ENCODE results near the gene SRI. TPM values are rescaled to one million over a fixed set of nuclear protein-coding genes. Genes with fewer than 3 reads are reported as not detected.

SRI gene
- total RNA-seq, 1 donor = 40.0 TPM

DNA sequence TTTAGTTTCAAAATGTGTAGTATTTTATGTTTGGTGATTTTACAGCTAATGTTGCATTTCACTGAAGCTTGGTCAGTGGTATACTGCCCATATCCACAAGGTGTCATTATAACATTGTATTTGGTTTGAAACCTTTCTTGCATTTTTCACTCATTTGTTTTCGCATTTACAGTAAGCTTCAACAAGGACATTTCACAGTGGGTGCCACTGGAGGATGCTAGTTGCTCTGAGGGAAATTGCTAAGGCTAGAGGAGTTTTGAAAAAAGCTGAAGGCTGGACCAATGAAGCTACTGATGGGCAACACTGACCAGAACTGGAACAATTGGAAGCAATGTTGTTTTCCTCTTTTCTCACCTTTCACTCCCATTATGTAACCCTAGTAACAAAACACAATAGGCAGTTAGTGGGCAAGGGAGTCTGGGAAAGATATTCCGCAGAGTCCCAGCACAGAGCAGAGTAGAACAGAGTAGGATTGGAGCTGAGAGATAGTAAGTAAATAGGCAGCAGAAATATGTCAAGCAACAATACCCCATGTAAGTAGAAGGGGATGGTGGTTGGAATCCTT, 23.6 kb upstream of the SRI start:
- Histone ChIP-seq H3K9me3 (ENCODE audit: low read depth, low read length) (no peaks in the 10 kb centered on the region), H3K4me3 (ENCODE audit: low read length) (no peak overlapping the region), H3K27me3 (ENCODE audit: insufficient read depth, low read length) (peaks cover 3% of the 10 kb centered on the region), H3K4me1 (ENCODE audit: insufficient read depth, low read length) (no peaks in the 10 kb centered on the region)

DNA sequence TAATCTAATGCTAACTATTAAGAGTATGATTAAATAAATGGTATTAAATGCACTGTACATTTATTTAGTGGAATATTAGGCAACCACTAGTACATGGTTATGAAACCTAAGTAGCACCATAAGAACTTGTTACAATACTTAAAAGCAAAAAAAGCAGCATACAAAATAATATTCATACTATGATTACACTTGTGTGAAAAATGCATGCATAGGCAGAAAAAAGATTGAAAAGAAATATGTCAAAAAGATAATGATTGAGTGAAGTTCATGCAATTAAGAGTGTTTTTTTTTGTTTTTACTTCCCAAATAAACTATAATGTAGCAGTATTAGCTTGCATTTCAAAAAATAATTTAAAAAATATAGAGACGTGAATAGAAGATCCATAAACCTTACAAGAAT, 20.0 kb upstream of the SRI start:
- no peaks in the 10 kb centered on the region for H3K9me3 ChIP-seq (ENCODE audit: low read depth, low read length)
- H3K4me1 ChIP-seq (ENCODE audit: insufficient read depth, low read length) = no peaks in the 10 kb centered on the region
- no peak overlapping the region for H3K4me3 ChIP-seq (ENCODE audit: low read length)
- H3K27me3 ChIP-seq (ENCODE audit: insufficient read depth, low read length) = peaks cover 3% of the 10 kb centered on the region

GRCh38 chr7:88233828-88234227, 14.0 kb upstream of the SRI start:
- H3K4me1 ChIP-seq (ENCODE audit: insufficient read depth, low read length) = no peaks in the 10 kb centered on the region
- H3K9me3 ChIP-seq (ENCODE audit: low read depth, low read length) = no peaks in the 10 kb centered on the region
- peaks cover 2% of the 10 kb centered on the region for H3K27me3 ChIP-seq (ENCODE audit: insufficient read depth, low read length)
- no peak overlapping the region for H3K4me3 ChIP-seq (ENCODE audit: low read length)

GRCh38 chr7:88230646-88231045, 10.8 kb upstream of the SRI start:
- H3K4me1 ChIP-seq (ENCODE audit: insufficient read depth, low read length) = peaks cover 15% of the 10 kb centered on the region
- no peak overlapping the region for H3K4me3 ChIP-seq (ENCODE audit: low read length)
- peaks cover 4% of the 10 kb centered on the region for H3K27me3 ChIP-seq (ENCODE audit: insufficient read depth, low read length)
- no peaks in the 10 kb centered on the region for H3K9me3 ChIP-seq (ENCODE audit: low read depth, low read length)

DNA sequence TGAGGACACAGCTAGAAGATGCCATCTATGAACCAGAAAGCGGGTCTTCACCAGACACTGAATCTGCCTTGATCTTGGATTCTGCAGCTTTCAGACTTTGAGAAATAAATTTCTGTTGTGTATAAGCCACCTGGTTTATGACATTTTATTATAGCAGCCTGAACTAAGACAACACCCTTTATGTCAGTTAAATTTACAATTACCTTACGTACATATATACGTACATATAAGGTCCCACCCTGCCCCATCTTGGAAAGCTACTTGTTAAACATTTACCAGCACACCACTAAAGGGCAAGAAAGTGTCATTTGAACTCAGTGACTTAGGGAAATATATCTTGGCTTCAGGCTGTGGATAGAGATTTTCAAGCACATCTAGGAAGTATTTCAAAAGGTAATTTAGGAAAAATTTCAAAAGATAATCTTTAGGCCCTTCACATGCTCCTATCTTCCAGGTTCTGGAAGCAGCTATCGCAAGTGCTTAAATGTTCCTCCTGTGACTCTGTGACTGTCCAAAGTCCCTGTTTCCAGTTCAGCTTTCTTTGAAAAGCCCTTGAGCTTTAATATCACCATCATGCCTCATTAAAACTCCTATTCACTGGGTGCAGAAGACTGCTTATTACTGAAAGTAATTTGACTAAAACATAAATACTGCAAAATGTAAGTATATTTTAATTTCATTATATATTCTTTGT, 9.6 kb upstream of the SRI start:
- Histone ChIP-seq H3K4me3 (ENCODE audit: low read length) (no peak overlapping the region), H3K27me3 (ENCODE audit: insufficient read depth, low read length) (peaks cover 4% of the 10 kb centered on the region), H3K4me1 (ENCODE audit: insufficient read depth, low read length) (peaks cover 22% of the 10 kb centered on the region), H3K9me3 (ENCODE audit: low read depth, low read length) (no peaks in the 10 kb centered on the region)

DNA sequence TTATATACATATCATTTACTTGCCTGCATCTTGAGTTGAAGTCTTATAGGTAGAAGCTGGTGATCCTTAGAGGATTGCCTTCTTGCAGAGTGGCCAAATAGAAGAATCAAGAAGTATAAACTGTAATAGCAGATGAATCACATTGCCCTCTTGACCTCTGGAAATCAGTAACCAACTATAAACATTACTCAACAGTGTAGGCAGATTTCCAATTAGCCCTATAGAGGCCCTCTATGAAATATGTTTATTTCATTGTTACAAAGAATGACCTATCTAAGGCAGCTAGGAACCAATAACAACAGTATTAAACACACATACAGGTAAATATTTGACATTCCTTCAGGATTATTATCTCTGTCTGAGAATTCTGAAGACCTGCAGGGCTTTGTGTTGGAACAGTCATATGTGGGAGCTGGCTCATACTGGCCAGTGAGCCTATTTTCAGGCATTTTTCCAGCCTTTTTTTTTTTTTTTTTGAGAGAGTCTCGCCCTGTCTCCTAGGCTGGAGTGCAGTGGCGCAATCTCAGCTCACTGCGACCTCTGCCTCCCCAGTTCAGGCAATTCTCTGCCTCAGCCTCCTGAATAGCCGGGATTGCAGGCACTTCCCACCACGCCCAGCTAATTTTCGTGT, 7.2 kb upstream of the SRI start:
- Histone ChIP-seq H3K4me3 (ENCODE audit: low read length) (no peak overlapping the region), H3K4me1 (ENCODE audit: insufficient read depth, low read length) (peaks cover 29% of the 10 kb centered on the region), H3K9me3 (ENCODE audit: low read depth, low read length) (no peaks in the 10 kb centered on the region), H3K27me3 (ENCODE audit: insufficient read depth, low read length) (peaks cover 4% of the 10 kb centered on the region)

DNA sequence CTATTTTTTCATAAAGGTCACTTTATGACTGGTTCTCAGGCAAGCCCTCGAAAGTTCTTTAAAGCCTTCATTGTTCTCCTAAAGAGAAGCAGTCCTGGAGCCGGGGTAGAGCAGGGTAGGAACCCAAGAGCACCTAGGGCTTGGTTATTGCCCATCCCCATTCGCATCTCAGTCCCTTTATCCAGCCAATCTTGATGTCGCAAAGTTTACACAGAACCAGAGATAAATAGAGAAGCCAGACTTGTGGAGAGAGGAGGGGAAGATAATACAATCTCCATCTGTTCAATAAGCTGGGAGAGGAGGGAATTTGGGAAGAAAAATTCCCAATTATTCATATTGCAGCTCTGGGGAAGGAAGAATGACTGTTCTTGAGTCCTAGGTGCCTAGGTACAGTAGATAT, 6.4 kb upstream of the SRI start:
- peaks cover 30% of the 10 kb centered on the region for H3K4me1 ChIP-seq (ENCODE audit: insufficient read depth, low read length)
- no peaks in the 10 kb centered on the region for H3K9me3 ChIP-seq (ENCODE audit: low read depth, low read length)
- peaks cover 4% of the 10 kb centered on the region for H3K27me3 ChIP-seq (ENCODE audit: insufficient read depth, low read length)
- no peak overlapping the region for H3K4me3 ChIP-seq (ENCODE audit: low read length)

DNA sequence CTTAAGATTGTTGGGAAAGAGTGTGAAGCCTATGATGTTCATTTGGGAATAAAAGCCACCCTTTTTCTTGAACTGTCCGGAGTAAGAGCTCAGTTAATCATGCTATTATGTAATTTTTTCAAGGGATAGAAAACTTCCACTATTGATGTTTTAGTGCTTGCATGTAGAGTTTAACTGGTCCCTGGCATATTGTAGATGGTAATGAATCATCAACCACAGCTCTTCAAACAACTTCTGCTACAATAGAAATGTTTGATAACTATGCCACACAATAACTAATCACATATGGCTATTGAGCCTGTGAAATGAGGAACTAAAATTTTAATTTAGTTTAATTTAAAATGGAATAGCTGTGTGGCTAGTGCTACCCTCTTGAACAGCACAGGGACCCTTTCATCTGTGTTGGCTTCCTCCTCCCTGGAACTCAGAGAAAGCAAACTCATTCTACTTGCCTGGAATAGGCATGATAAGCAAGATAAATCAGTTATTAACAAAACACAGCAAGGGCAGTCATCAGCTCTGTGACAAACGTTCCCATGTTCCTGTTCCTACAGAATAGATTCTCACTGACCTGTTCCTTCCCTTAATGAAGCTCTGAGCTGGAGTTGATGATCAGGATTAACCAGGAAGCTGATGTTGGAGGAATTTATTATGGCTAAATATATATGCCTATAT, 4.9 kb upstream of the SRI start:
- peaks cover 34% of the 10 kb centered on the region for H3K4me1 ChIP-seq (ENCODE audit: insufficient read depth, low read length)
- H3K9me3 ChIP-seq (ENCODE audit: low read depth, low read length) = no peaks in the 10 kb centered on the region
- H3K27me3 ChIP-seq (ENCODE audit: insufficient read depth, low read length) = peaks cover 4% of the 10 kb centered on the region
- no peak overlapping the region for H3K4me3 ChIP-seq (ENCODE audit: low read length)

DNA sequence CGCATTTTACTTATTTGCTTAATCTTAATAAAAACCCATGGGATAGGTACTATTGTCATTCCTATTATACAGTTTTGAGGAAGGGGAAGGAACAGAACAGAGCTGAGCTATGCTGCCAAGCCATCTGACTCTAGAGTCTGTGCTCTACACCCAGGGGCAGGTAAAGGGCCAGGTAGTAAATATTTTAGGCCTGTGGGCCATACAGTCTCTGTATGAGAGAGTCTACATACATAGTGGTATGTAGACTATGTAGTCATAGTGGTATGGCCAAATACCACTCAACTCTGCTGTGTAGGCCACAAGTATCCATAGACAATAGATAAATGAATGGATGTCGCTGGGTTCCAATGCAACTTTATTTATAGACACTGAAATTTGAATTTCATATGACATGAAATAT, 3.4 kb upstream of the SRI start:
- Histone ChIP-seq H3K4me3 (ENCODE audit: low read length) (no peak overlapping the region), H3K27me3 (ENCODE audit: insufficient read depth, low read length) (no peaks in the 10 kb centered on the region), H3K4me1 (ENCODE audit: insufficient read depth, low read length) (peaks cover 42% of the 10 kb centered on the region), H3K9me3 (ENCODE audit: low read depth, low read length) (no peaks in the 10 kb centered on the region)

DNA sequence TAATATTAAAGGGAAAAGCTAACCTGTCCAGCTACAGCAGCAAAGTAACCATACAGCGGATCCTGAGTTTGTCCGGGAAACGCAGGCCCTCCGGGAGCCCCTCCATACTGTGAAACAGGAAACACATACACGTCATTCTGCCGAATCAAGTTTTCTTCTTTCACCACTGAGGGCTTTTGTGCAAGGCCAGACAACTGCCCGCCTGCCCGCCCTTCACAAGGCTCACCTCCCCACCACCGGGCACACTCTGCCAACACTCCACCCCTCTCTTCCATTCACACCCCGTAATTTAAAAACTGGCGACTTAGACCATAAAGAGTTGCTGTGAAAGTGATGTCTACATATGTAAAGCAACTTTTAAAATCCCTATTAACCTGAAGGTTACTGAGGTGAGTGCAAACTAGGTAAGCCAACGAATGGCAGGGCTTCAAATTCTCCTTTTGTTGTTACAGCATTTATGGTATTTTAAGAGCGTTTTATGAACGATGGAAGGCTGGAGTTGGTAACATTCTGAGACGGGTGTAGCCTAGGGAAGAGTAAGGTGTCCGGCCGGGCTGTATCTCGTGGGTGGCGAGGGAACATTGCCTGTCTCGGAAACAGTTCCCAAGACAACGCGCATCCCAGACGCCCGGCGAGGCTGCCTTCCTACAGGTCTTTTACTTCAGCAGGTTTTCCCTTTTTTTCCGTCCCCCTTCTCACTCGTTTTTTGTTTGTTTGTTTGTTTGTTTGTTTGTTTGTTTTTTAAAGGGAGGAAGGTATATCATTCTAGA, 817 bp downstream of the SRI start:
- H3K9me3 ChIP-seq (ENCODE audit: low read depth, low read length) = no peaks in the 10 kb centered on the region
- H3K4me1 ChIP-seq (ENCODE audit: insufficient read depth, low read length) = peaks cover 27% of the 10 kb centered on the region
- peak overlapping the region; percentile 67 for H3K4me3 ChIP-seq (ENCODE audit: low read length)
- H3K27me3 ChIP-seq (ENCODE audit: insufficient read depth, low read length) = no peaks in the 10 kb centered on the region

- H3K9me3 ChIP-seq (ENCODE audit: low read depth, low read length) = no peaks in the 10 kb centered on the region
- H3K4me3 ChIP-seq (ENCODE audit: low read length) = peak overlapping the region; percentile 67
- H3K27me3 ChIP-seq (ENCODE audit: insufficient read depth, low read length) = no peaks in the 10 kb centered on the region
- H3K4me1 ChIP-seq (ENCODE audit: insufficient read depth, low read length) = peaks cover 25% of the 10 kb centered on the region
Measured at GRCh38 chr7:88218429-88218745, 1.5 kb downstream of the SRI start.

DNA sequence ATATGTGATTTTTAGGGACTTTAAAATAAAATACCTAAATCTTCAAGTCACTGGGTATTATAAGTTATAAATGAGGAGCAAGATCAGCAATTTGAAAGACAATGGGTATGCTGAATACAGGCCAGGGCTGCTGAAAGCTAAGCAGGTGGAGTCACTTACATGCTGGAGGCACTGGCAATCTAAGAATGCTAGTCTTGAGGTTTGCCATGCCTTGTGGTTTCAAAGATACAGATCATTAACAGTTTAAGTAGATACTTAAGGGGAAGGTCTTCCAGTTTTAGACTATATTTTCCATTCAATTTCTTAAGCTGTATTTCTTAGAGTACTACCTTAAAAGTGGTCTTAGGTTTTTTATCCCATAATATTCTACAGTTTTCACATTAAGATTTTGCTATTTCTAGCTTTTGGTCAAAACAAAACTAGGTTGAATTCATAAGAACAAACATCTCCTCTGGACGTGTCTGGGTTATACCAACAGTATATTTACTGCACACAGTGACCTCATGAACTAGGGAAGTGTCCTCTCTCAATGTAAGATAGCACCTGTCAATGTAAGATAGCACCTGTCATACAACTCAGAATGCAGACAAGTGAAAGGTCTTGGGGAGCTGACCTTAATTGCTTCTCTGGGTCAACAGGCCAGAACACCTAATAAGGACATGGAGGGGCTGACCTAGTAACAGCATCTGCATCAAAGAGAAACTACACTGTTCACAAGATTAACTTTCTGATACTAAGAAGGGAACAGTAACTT, 2.0 kb downstream of the SRI start:
- no peaks in the 10 kb centered on the region for H3K9me3 ChIP-seq (ENCODE audit: low read depth, low read length)
- peaks cover 25% of the 10 kb centered on the region for H3K4me1 ChIP-seq (ENCODE audit: insufficient read depth, low read length)
- no peaks in the 10 kb centered on the region for H3K27me3 ChIP-seq (ENCODE audit: insufficient read depth, low read length)
- H3K4me3 ChIP-seq (ENCODE audit: low read length) = no peak overlapping the region

DNA sequence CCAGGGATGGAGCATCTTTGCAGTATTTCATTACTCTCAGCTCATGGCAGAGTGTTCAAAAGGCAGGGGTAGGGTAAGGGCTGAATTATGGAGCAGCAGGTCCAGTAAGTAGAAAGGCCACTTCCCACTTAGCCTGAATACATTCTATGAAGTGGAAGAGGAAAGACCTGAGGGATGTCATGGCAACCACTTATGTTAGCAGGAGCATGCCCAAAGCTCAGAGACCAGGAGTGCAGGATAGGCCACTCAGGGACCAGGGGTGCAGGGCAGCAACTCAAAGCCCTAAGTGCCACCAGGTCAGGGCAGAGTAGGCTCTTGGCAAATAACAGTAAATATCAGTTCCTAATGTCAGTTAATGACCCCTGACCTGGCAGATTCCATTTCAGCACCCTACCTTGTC, 3.6 kb downstream of the SRI start:
- Histone ChIP-seq H3K27me3 (ENCODE audit: insufficient read depth, low read length) (no peaks in the 10 kb centered on the region), H3K9me3 (ENCODE audit: low read depth, low read length) (no peaks in the 10 kb centered on the region), H3K4me3 (ENCODE audit: low read length) (no peak overlapping the region), H3K4me1 (ENCODE audit: insufficient read depth, low read length) (peaks cover 24% of the 10 kb centered on the region)

- Histone ChIP-seq H3K4me3 (ENCODE audit: low read length) (no peak overlapping the region), H3K9me3 (ENCODE audit: low read depth, low read length) (no peaks in the 10 kb centered on the region), H3K27me3 (ENCODE audit: insufficient read depth, low read length) (no peaks in the 10 kb centered on the region), H3K4me1 (ENCODE audit: insufficient read depth, low read length) (peaks cover 20% of the 10 kb centered on the region)
Measured at GRCh38 chr7:88215295-88215694, 4.5 kb downstream of the SRI start.

Data from mononuclear cell (primary cell).